Measurements from ENCODE around the gene ARHGAP45. TPM values are rescaled to one million over a fixed set of nuclear protein-coding genes. Genes with fewer than 3 reads are reported as not detected.

Gene ARHGAP45
- total and polyA plus RNA-seq, 9 of the 15 experiments (the other 6 are each of a cell fraction or from before 2014, with no cell fraction given), result 0.08 to 22.1 (median 4.2) TPM

DNA sequence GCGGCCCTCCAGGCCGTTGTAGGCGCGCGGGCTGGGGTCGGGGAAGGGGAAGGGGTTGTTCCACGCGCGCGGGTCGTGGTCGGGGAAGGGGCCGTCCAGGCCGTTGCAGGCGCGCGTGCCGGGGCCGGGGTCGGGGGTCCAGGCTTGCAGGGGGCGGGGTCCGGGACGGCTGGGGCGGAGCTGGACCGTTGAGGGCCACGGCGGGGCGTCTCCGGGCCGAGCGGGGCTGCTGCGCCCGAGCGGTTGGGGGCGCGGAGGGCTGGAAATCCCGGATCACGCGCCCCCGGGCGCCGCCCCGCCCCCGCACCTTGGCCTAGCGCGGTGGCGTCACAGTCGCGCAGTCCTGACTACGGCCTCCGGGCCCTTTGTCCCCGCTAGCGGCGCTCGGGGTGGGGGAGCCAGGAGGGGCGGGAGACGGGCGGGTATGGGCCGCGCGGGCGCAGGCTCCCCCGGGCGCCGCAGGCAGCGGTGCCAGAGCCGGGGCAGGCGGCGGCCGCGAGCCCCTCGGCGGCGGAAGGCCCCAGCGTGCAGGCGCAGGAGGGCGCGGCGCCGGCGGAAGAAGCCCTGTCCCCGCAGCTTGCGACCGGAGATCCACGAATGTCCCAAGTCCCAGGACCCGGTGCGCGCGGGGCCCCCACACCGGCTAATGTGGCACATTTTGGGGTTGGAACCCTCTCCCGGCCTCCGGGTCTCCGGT is 37.5 kb downstream of the ARHGAP45 start (continued):
- TF ChIP-seq IRF9 (tag; IDR thresholded peaks at IDR 0.05) (no peak), KDM4B (IDR thresholded peaks at IDR 0.05; ENCODE audit: borderline replicate concordance in 2 of 2, low read depth in 1 of 2) (no peak), DIDO1 (tag; IDR thresholded peaks at IDR 0.05; ENCODE audit: low read depth) (no peak), RHOXF2B (CRISPR knock-in tag; conservative IDR thresholded peaks at IDR 0.05) (no peak), HDGF (IDR thresholded peaks at IDR 0.05) (no peak), TAF15 (IDR thresholded peaks at IDR 0.05; ENCODE audit: low read depth, low read length) (no peak), NFATC3 (IDR thresholded peaks at IDR 0.05) (no peak), ETV5 (CRISPR knock-in tag; IDR thresholded peaks at IDR 0.05; ENCODE audit: low read depth) (no peak), SIN3A (IDR thresholded peaks at IDR 0.05; ENCODE audit: borderline replicate concordance in 2 of 2, control insufficient read depth in 1 of 2, low read depth in 2 of 2, low read length in 2 of 2) (peak; percentile 68 to 78; a peak in 2 of 4 replicates), TCF7 (IDR thresholded peaks at IDR 0.05; ENCODE audit: borderline replicate concordance) (no peak), NR1H2 (CRISPR knock-in tag; IDR thresholded peaks at IDR 0.05) (no peak), MYNN (IDR thresholded peaks at IDR 0.05) (no peak), MYNN (CRISPR knock-in tag; IDR thresholded peaks at IDR 0.05) (no peak), ETV6 (IDR thresholded peaks at IDR 0.05; ENCODE audit: borderline replicate concordance in 1 of 2, low read depth in 2 of 2, low read length in 1 of 2) (no peak), ETV6 (CRISPR knock-in tag; IDR thresholded peaks at IDR 0.05; ENCODE audit: borderline replicate concordance) (0 out of 2 replicates have a peak, but pooled peaks have one; percentile 8), SIN3B (IDR thresholded peaks at IDR 0.05; ENCODE audit: low read depth) (peak; percentile 34; the same call in 1 of the 2 replicates), MAZ (CRISPR knock-in tag; conservative IDR thresholded peaks at IDR 0.05 in 1 of 2, IDR thresholded peaks at IDR 0.05 in 1 of 2) (peak in 1 of 2 experiments; percentile 57; a peak in 2 of 4 replicates), CC2D1A (IDR thresholded peaks at IDR 0.05) (no peak), ZNF586 (CRISPR knock-in tag; conservative IDR thresholded peaks at IDR 0.05) (no peak), MEIS2 (IDR thresholded peaks at IDR 0.05; ENCODE audit: partially characterized antibody) (no peak), SAP30 (IDR thresholded peaks at IDR 0.05; ENCODE audit: borderline replicate concordance, insufficient read depth, low read depth, low read length, poor library complexity, severe bottlenecking) (peak; percentile 41)
- TF ChIP-seq, protein P1, sequence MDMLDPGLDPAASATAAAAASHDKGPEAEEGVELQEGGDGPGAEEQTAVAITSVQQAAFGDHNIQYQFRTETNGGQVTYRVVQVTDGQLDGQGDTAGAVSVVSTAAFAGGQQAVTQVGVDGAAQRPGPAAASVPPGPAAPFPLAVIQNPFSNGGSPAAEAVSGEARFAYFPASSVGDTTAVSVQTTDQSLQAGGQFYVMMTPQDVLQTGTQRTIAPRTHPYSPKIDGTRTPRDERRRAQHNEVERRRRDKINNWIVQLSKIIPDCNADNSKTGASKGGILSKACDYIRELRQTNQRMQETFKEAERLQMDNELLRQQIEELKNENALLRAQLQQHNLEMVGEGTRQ (CRISPR knock-in tag; IDR thresholded peaks at IDR 0.05), result peak; percentile 41; the same call in 1 of the 2 replicates
- TF ChIP-seq, protein P2, sequence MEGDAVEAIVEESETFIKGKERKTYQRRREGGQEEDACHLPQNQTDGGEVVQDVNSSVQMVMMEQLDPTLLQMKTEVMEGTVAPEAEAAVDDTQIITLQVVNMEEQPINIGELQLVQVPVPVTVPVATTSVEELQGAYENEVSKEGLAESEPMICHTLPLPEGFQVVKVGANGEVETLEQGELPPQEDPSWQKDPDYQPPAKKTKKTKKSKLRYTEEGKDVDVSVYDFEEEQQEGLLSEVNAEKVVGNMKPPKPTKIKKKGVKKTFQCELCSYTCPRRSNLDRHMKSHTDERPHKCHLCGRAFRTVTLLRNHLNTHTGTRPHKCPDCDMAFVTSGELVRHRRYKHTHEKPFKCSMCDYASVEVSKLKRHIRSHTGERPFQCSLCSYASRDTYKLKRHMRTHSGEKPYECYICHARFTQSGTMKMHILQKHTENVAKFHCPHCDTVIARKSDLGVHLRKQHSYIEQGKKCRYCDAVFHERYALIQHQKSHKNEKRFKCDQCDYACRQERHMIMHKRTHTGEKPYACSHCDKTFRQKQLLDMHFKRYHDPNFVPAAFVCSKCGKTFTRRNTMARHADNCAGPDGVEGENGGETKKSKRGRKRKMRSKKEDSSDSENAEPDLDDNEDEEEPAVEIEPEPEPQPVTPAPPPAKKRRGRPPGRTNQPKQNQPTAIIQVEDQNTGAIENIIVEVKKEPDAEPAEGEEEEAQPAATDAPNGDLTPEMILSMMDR (IDR thresholded peaks at IDR 0.05 in 2 of 3, conservative IDR thresholded peaks at IDR 0.05 in 1 of 3; ENCODE audit: insufficient read depth in 2 of 3, low read depth in 1 of 3, low read length in 3 of 3), result 0 out of 6 replicates have a peak, but pooled peaks of 1 of the 3 experiments have one; percentile 25
